ENCODE measurements around the gene PLP1.
A peak's percentile ranks its signal among the peaks of the same experiment; 100 is the strongest.

Gene PLP1

DNA sequence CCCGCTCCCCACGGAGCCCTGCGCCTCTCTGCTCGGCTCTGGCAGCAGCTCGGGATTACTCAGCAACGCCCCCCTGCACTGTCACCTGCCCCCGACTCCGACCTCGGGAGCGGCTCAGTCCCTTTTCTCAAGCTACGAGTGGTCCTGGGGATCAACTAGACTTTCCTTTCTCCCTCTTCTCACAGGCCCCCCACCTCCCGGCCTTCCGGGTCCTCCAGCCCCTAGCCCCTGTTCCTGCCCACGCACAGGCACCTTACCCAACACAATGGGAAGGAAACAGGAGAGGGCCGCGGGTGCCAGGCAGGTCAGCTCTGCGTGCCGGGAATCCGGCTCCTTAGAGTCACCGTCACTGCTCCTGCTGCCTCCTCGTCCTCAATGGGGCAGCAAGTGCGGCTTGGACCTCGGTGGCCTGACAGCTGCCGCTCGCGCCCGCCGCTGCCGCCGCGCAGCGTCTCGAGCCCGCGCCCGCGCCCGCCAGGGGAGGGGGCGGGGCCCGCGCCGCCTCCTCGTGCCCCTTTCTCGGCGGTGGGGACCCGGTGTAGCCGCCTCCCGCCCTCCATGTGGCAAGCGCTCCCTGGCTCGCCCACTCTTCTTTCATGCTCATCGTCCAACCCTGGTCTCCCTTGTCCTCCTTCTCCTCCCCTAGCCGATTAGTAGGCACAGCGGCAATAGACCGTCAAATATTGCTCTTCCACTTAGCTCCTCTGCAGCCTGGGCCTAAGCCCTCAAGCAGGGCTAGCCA lies 55.3 kb downstream of the PLP1 start, which contains the start of gene RAB9B:
Gene RAB9B, minus strand, starts transcription at position 455 of the 742 bp plus-strand sequence. CDS start 6,473 bp downstream, outside the sequence.
- DNase-seq = peak; percentile 59 to 72

DNA sequence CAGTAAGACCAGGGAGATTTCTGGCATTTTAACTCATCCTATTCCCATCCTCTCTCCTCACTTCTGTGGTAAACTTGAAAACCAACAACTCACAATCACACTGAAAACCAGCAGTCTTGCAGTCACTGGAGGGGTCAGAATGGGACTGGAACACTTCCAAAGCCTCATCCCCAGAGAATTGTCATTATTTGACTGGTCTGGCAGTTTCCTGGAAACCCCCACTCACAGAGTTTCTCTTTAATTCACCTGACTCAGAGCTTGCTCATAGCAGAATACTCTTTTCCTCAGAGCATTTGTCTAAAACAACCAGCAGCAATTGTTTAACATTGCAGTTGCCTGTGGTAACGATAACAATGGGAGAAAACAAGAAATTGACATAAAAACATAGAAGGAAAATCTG lies 62.8 kb downstream of the PLP1 start:
- no peak for DNase-seq
